A549 treated with AZD9567 at 1 μM for 4 hours (cell line): Measurements from ENCODE around the gene ZNRF3. TPM values are rescaled to one million over a fixed set of nuclear protein-coding genes. Genes with fewer than 3 reads are reported as not detected.

Source experiments
- total RNA-seq: library from RNA; stranded (reverse); fragments of 200-300 nt; extraction: Qiagen RNA extraction; gene quantifications from 5 replicates; pipeline ENCODE4 v1.2.3, GENCODE V29; 2022; ENCODE audit not compliant: insufficient read depth

ZNRF3 gene
- total RNA-seq, result 6.4 to 7.8 TPM (median 7.6 TPM) in 5 replicates

DNA sequence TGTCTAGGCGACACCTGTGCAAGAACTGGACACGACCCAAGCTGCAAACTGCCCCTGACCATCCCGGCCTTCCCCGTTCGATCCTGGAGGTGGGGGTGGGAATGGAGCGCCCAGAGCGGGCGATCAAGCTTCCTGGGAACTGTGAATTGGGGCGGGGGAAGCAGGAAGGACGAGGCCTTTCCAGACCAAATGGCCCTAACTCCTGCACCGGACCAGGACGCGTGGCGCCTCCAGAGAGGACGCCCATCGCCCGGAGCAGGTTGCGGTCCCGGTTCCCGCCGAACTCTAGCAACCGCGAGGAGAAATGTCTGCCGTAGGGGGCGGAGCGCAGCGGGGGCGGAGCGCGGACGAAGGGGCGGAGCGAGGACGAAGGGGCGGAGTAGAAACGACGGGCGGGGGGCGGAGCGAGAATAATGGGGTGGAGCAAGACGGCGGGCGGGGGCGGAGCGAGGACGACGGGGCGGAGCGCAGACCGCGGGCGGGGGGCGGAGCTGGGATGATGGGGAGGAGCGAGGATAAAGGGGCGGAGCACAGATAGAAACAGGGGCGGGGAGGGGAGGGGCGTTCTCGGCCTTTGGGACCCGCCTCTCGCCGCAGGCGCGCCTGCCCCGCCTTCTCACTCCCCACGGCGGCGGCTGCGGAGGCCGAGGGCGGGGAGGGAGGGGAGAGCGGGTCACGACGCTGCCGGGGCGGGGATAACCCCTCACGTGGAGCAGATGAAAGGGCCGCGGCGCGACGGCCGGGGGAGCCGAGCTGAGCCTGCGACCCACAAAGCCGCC, at the start of gene ZNRF3:
Gene ZNRF3 (plus strand): TSS at position 695 of the 779 bp plus-strand sequence. CDS start 195 bp downstream, outside the sequence.

DNA sequence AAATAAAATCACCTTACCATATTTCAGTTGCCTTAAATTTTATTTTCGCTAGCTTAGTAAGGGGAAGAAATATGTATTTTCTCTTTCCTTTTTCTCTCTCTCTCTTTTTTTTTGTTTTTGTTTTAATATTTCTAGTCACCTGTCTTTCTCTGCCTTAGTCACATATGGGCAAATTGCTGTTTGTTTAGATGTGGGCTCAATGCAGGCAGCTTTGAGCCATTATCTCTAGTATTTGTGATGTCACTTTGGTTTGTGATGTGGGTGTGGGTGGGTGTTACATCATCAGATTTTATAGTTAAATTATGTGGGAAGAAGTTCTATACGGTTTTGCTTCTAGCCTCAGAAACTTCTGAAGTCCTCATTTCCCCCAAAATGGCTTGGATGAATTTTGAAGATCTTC, 178.4 kb downstream of the ZNRF3 start, which contains the start of gene C22orf31:
Gene C22orf31 (minus strand): TSS at position 59 of the 400 bp plus-strand sequence. CDS start 39 bp downstream, at position 20.

DNA sequence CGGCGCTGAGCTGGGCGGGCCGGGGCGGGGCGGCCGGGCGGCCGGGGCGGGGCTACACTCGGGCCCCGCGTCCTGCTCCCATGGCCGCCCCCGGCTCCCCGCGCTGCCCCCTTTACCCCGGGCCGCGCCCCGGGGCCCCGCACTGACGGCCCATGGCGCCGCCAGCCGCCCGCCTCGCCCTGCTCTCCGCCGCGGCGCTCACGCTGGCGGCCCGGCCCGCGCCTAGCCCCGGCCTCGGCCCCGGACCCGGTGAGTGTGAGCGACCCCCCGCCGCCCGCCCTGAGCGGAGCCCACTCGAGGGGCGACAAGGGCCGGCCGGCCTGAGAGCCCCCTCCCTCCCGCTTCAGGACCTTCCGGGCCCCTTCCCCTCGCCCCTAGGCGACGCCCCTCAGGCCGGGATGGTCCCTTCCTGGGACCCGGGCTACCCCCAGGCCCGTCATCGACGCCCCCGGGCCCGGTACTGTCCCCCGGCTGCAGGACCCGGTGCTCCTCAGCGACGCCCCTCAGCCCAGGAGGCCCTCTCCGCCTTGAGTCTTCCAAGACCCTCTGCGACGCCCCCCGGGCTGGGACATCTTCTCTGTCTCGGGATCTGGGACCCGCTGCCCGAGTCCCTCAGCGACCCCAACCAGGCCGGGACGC, 189.7 kb downstream of the ZNRF3 start, which contains the start of gene KREMEN1:
Gene KREMEN1 (plus strand): TSS at position 57 of the 639 bp plus-strand sequence. CDS start 96 bp downstream, at position 153.

Other genes with a start within 250 kb of the ZNRF3 start
- gene TTC28, start 203.7 kb upstream of the ZNRF3 start, total RNA-seq, result 2.3 to 4.9 TPM (median 3.2 TPM) in 5 replicates
- gene CHEK2, start 141.8 kb upstream of the ZNRF3 start, total RNA-seq, result 8.8 to 13.4 TPM (median 9.3 TPM) in 5 replicates
- 7.7 to 13.1 TPM (median 12.3 TPM) in 5 replicates for gene HSCB, start 141.5 kb upstream of the ZNRF3 start, total RNA-seq
- 8.4 to 13.6 TPM (median 10.2 TPM) in 5 replicates for gene CCDC117, start 110.9 kb upstream of the ZNRF3 start, total RNA-seq
- gene XBP1, start 83.0 kb upstream of the ZNRF3 start, total RNA-seq, result 51.1 to 56.1 TPM (median 53.9 TPM) in 5 replicates
- not detected in 5 replicates for gene C22orf31, start 178.3 kb downstream of the ZNRF3 start, total RNA-seq
- gene KREMEN1, start 189.5 kb downstream of the ZNRF3 start, total RNA-seq, result 2.8 to 4.3 TPM (median 3.6 TPM) in 5 replicates